Stimulated activated CD8-positive, alpha-beta memory T cell treated with anti-CD3 and anti-CD28 coated beads, Interleukin-2, amount 100 ng/mL, for 48 hours (primary cell): ENCODE data around the gene TERT.

Source experiments
- DNase-seq, 2 donors: peaks; one replicate each; pipeline ENCODE4 v3.0.0-alpha.2; 2020; ENCODE audit warnings: low read depth in 2 of 2

TERT gene

GRCh38 chr5:1206521-1207412 is 88.1 kb downstream of the TERT start:
- no peak for DNase-seq

- no peak for DNase-seq
Observed at GRCh38 chr5:1205255-1206180, 89.3 kb downstream of the TERT start.

- no peak for DNase-seq
Observed at GRCh38 chr5:1204693-1205242, 90.1 kb downstream of the TERT start.

GRCh38 chr5:1203968-1204692 is 90.7 kb downstream of the TERT start:
- no peak for DNase-seq

- no peak for DNase-seq
Observed at GRCh38 chr5:1203311-1203967, 91.4 kb downstream of the TERT start.
